ENCODE measurements around the gene TSPAN9. TPM values are rescaled to one million over a fixed set of nuclear protein-coding genes. Genes with fewer than 3 reads are reported as not detected.

The TSPAN9 gene
- total RNA-seq, 1 experiment from 2014 or later, result 7.7 TPM

DNA sequence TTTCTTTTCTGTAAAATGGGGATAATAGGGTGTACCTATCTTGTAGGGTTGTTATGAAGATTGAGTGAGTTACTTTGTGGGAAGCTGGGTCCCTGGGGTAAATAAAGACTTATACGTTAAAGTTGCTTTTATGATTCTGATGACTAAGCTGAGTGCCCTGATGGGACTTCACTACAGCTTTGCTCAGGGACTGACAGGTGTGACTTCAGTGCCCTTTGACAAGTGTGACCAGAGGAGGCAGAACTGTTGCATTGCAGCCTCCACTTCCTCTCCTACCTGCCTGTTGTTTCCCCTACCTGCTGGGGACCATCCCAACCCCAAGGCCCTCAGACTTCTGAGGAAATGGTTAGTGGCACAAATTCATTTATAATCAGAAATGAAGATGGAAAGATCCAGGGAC is 119.3 kb downstream of the TSPAN9 start:
- in situ Hi-C loops (cut with HindIII; ENCODE audit: low pct_unique_long_range_greater_than_20kb, low sequenced_read_pairs), result no loop called here

DNA sequence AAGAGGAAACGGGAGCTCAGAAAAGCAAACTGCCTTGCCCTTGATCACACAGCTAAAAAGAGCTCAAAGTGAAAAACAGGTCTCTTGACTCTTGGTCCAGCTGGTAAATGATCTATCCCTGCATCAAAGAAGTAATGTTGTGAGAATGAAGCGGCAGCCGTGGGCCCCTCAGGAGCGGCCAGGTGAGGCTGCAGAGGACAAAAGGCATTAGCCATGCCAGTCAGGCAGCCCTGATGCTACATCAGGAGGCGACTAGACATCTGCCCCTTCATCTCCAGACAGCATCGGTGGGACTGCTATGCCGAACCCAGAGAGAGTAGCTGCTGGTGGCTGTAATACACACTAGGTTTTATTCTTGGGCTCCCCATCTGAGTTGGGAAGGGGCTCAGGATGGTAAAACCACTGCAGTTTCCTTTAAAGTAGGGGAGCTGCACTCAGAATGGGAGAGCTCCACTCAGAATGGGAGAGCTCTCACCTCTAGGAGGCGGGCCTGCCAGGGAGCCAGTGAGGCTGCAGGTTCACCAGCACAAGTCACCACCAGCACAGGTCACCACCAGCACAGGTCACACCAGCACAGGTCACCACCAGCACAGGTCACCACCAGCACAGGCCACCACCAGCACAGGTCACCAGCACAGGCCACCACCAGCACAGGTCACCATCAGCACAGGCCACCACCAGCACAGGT is 120.1 kb downstream of the TSPAN9 start:
- ChIA-PET POLR2A (no interaction called here), CTCF (interaction anchor here (0.7 kb wide), 1 partner anchor 690 kb away, joined by 5 read pairs; no protein-coding TSS in a partner anchor)
- in situ Hi-C loops (cut with HindIII; ENCODE audit: low pct_unique_long_range_greater_than_20kb, low sequenced_read_pairs), result no loop called here
- no peak for DNase-seq (ENCODE audit: low read depth, low spot score)
- no TSS peak for BruUV-seq (replicated peaks)
- no peaks in the 10 kb centered on the region for H3K27me3 ChIP-seq (ENCODE audit: control insufficient read depth, insufficient read depth, low read length)
- no peaks in the 10 kb centered on the region for H3K9me3 ChIP-seq (ENCODE audit: control insufficient read depth, insufficient read depth, low read depth, low read length)
- no peak overlapping the region for H3K4me3 ChIP-seq (ENCODE audit: low read depth in 2 of 2, low read length in 2 of 2)
- intact Hi-C loops (cut with micrococcal nuclease; ENCODE audit: unreplicated experiment), result no loop called here
- ATAC-seq, result no peak
- H3K4me1 ChIP-seq (ENCODE audit: control insufficient read depth, insufficient read depth, low read length), result no peaks in the 10 kb centered on the region
- no peak overlapping the region for H3K27ac ChIP-seq (ENCODE audit: low read length)
- H3K36me3 ChIP-seq (ENCODE audit: control insufficient read depth, insufficient read depth, low read length), result no peaks in the 10 kb centered on the region
- TF ChIP-seq TCF7L2 (IDR thresholded peaks at IDR 0.05; ENCODE audit: low read depth, low read length), result no peak

More for the DNA sequence above, 119.3 kb downstream of the TSPAN9 start:
- intact Hi-C loops (cut with micrococcal nuclease; ENCODE audit: unreplicated experiment), result no loop called here
- DNase-seq (ENCODE audit: low read depth, low spot score) (no peak), ATAC-seq (no peak)
- Histone ChIP-seq H3K4me1 (ENCODE audit: control insufficient read depth, insufficient read depth, low read length) (no peaks in the 10 kb centered on the region), H3K27ac (ENCODE audit: low read length) (no peak overlapping the region), H3K4me3 (ENCODE audit: low read depth in 2 of 2, low read length in 2 of 2) (no peak overlapping the region), H3K27me3 (ENCODE audit: control insufficient read depth, insufficient read depth, low read length) (no peaks in the 10 kb centered on the region), H3K36me3 (ENCODE audit: control insufficient read depth, insufficient read depth, low read length) (no peaks in the 10 kb centered on the region), H3K9me3 (ENCODE audit: control insufficient read depth, insufficient read depth, low read depth, low read length) (no peaks in the 10 kb centered on the region)
- no TSS peak for BruUV-seq (replicated peaks)
- ChIA-PET CTCF (no interaction called here), POLR2A (no interaction called here)
- TF ChIP-seq, protein P1, sequence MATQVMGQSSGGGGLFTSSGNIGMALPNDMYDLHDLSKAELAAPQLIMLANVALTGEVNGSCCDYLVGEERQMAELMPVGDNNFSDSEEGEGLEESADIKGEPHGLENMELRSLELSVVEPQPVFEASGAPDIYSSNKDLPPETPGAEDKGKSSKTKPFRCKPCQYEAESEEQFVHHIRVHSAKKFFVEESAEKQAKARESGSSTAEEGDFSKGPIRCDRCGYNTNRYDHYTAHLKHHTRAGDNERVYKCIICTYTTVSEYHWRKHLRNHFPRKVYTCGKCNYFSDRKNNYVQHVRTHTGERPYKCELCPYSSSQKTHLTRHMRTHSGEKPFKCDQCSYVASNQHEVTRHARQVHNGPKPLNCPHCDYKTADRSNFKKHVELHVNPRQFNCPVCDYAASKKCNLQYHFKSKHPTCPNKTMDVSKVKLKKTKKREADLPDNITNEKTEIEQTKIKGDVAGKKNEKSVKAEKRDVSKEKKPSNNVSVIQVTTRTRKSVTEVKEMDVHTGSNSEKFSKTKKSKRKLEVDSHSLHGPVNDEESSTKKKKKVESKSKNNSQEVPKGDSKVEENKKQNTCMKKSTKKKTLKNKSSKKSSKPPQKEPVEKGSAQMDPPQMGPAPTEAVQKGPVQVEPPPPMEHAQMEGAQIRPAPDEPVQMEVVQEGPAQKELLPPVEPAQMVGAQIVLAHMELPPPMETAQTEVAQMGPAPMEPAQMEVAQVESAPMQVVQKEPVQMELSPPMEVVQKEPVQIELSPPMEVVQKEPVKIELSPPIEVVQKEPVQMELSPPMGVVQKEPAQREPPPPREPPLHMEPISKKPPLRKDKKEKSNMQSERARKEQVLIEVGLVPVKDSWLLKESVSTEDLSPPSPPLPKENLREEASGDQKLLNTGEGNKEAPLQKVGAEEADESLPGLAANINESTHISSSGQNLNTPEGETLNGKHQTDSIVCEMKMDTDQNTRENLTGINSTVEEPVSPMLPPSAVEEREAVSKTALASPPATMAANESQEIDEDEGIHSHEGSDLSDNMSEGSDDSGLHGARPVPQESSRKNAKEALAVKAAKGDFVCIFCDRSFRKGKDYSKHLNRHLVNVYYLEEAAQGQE (IDR thresholded peaks at IDR 0.05; ENCODE audit: insufficient read depth in 1 of 2, low read depth in 2 of 2, low read length in 1 of 2), result no peak
- no peak for TF ChIP-seq POLR2AphosphoS5 (IDR thresholded peaks at IDR 0.05; ENCODE audit: low read depth, low read length)
- no peak for TF ChIP-seq TCF7L2 (IDR thresholded peaks at IDR 0.05; ENCODE audit: low read depth, low read length)
- no peak for TF ChIP-seq SIN3A (IDR thresholded peaks at IDR 0.05; ENCODE audit: borderline replicate concordance, insufficient read depth, low read depth, low read length)
- TF ChIP-seq, protein P2, sequence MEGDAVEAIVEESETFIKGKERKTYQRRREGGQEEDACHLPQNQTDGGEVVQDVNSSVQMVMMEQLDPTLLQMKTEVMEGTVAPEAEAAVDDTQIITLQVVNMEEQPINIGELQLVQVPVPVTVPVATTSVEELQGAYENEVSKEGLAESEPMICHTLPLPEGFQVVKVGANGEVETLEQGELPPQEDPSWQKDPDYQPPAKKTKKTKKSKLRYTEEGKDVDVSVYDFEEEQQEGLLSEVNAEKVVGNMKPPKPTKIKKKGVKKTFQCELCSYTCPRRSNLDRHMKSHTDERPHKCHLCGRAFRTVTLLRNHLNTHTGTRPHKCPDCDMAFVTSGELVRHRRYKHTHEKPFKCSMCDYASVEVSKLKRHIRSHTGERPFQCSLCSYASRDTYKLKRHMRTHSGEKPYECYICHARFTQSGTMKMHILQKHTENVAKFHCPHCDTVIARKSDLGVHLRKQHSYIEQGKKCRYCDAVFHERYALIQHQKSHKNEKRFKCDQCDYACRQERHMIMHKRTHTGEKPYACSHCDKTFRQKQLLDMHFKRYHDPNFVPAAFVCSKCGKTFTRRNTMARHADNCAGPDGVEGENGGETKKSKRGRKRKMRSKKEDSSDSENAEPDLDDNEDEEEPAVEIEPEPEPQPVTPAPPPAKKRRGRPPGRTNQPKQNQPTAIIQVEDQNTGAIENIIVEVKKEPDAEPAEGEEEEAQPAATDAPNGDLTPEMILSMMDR (IDR thresholded peaks at IDR 0.05), result no peak

DNA sequence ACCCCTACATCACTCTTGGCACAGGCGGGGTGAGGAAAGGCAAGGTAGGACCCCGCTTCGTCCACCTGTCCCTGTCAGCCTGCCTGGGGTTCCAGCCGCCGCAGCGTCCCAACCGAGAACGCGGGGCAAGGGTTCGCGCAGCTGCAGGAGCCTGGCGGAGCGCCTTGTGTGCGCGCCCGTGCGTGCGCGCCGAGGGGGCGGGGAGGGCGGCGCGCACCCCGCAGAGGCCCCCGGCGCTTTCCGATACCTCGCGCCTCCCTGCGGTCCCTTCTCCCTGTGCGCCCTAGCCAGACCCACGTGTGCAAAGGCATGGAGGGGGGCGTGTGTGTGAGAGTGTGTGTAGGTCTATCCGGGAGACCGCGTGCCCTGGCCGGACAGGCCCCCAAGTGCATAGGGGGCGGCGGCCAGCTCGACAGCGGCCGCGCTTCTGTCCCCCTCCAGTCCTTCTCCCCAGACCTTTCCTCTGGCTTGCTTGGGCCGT is 122.4 kb downstream of the TSPAN9 start:
- in situ Hi-C loops (cut with HindIII; ENCODE audit: low pct_unique_long_range_greater_than_20kb, low sequenced_read_pairs), result no loop called here
- Histone ChIP-seq H3K27me3 (ENCODE audit: control insufficient read depth, insufficient read depth, low read length) (no peaks in the 10 kb centered on the region), H3K36me3 (ENCODE audit: control insufficient read depth, insufficient read depth, low read length) (no peaks in the 10 kb centered on the region), H3K27ac (ENCODE audit: low read length) (no peak overlapping the region), H3K9me3 (ENCODE audit: control insufficient read depth, insufficient read depth, low read depth, low read length) (no peaks in the 10 kb centered on the region), H3K4me1 (ENCODE audit: control insufficient read depth, insufficient read depth, low read length) (no peaks in the 10 kb centered on the region), H3K4me3 (ENCODE audit: low read depth in 2 of 2, low read length in 2 of 2) (peak overlapping the region; percentile 33 to 36)
- TF ChIP-seq TCF7L2 (IDR thresholded peaks at IDR 0.05; ENCODE audit: low read depth, low read length) (no peak), POLR2AphosphoS5 (IDR thresholded peaks at IDR 0.05; ENCODE audit: low read depth, low read length) (no peak), SIN3A (IDR thresholded peaks at IDR 0.05; ENCODE audit: borderline replicate concordance, insufficient read depth, low read depth, low read length) (no peak)
- TF ChIP-seq, protein P1 (IDR thresholded peaks at IDR 0.05; ENCODE audit: insufficient read depth in 1 of 2, low read depth in 2 of 2, low read length in 1 of 2), result no peak
- TF ChIP-seq, protein P2 (IDR thresholded peaks at IDR 0.05), result no peak
- POLR2A ChIA-PET, result interaction anchor here (0.6 kb wide), 1 partner anchor 63 kb away, joined by 4 read pairs; no protein-coding TSS in a partner anchor
- BruUV-seq (replicated peaks), result no TSS peak
- ATAC-seq, result peak; percentile 48
- CTCF ChIA-PET, result no interaction called here
- intact Hi-C loops (cut with micrococcal nuclease; ENCODE audit: unreplicated experiment), result no loop called here
- DNase-seq (ENCODE audit: low read depth, low spot score), result no peak
